ENCODE measurements around the gene GLI3.
A peak's percentile ranks its signal among the peaks of the same experiment; 100 is the strongest.

The GLI3 gene

GRCh38 chr7:42235741-42236161 is 1.3 kb downstream of the GLI3 start:
- DNase-seq = peak; percentile 95

- DNase-seq = no peak
Observed at GRCh38 chr7:42234736-42235135, 2.3 kb downstream of the GLI3 start.

- no peak for DNase-seq
Observed at GRCh38 chr7:42233695-42234331, 3.2 kb downstream of the GLI3 start.

- no peak for DNase-seq
Observed at GRCh38 chr7:42233171-42233570, 3.8 kb downstream of the GLI3 start.

- no peak for DNase-seq
Observed at GRCh38 chr7:42232275-42232674, 4.7 kb downstream of the GLI3 start.

- no peak for DNase-seq
Observed at GRCh38 chr7:42231043-42231787, 5.8 kb downstream of the GLI3 start.

- no peak for DNase-seq
Observed at GRCh38 chr7:42227936-42228591, 8.9 kb downstream of the GLI3 start.

- no peak for DNase-seq
Observed at GRCh38 chr7:42227541-42227935, 9.5 kb downstream of the GLI3 start.

GRCh38 chr7:42227021-42227420 is 10.0 kb downstream of the GLI3 start:
- DNase-seq = no peak

GRCh38 chr7:42226354-42226941 is 10.6 kb downstream of the GLI3 start:
- DNase-seq = peak; percentile 22 to 49

- DNase-seq = no peak
Observed at GRCh38 chr7:42224391-42225003, 12.5 kb downstream of the GLI3 start.

GRCh38 chr7:42222891-42223290 is 14.1 kb downstream of the GLI3 start:
- DNase-seq = peak; percentile 84 to 91

- no peak for DNase-seq
Observed at GRCh38 chr7:42222125-42222524, 14.9 kb downstream of the GLI3 start.

GRCh38 chr7:42221304-42221703 is 15.7 kb downstream of the GLI3 start:
- DNase-seq = no peak

- no peak for DNase-seq
Observed at GRCh38 chr7:42219447-42219846, 17.6 kb downstream of the GLI3 start.

GRCh38 chr7:42218248-42218647 is 18.8 kb downstream of the GLI3 start:
- DNase-seq = no peak

GRCh38 chr7:42217548-42217947 is 19.5 kb downstream of the GLI3 start:
- no peak for DNase-seq

- DNase-seq = no peak
Observed at GRCh38 chr7:42217053-42217452, 20.0 kb downstream of the GLI3 start.

GRCh38 chr7:42214060-42214679 is 22.8 kb downstream of the GLI3 start:
- no peak for DNase-seq

GRCh38 chr7:42213093-42213492 is 23.9 kb downstream of the GLI3 start:
- no peak for DNase-seq

- DNase-seq = no peak
Observed at GRCh38 chr7:42212541-42213090, 24.4 kb downstream of the GLI3 start.

- DNase-seq = no peak
Observed at GRCh38 chr7:42211938-42212337, 25.1 kb downstream of the GLI3 start.
